COLO668 (cell line): Measurements from ENCODE around the gene PAX8.

Experiments used
- DNase-seq: peaks from one replicate; lab custom pipeline; 2025; ENCODE audit not compliant: unreplicated experiment; lab: John Stamatoyannopoulos, UW

PAX8 gene

GRCh38 chr2:113172721-113173541, 105.8 kb downstream of the PAX8 start:
- DNase-seq: no peak

- no peak for DNase-seq
Observed at GRCh38 chr2:113171334-113172075, 107.2 kb downstream of the PAX8 start.

GRCh38 chr2:113169586-113169985, 109.1 kb downstream of the PAX8 start:
- DNase-seq: no peak

GRCh38 chr2:113169002-113169530, 109.7 kb downstream of the PAX8 start:
- DNase-seq: no peak

- DNase-seq: no peak
Observed at GRCh38 chr2:113167962-113168340, 110.8 kb downstream of the PAX8 start.

- peak; percentile 24 for DNase-seq
Observed at GRCh38 chr2:113167115-113167932, 111.4 kb downstream of the PAX8 start.

GRCh38 chr2:113166187-113166645, 112.5 kb downstream of the PAX8 start:
- DNase-seq: no peak
